ENCODE results near the gene PABPC1L.

The PABPC1L gene

DNA sequence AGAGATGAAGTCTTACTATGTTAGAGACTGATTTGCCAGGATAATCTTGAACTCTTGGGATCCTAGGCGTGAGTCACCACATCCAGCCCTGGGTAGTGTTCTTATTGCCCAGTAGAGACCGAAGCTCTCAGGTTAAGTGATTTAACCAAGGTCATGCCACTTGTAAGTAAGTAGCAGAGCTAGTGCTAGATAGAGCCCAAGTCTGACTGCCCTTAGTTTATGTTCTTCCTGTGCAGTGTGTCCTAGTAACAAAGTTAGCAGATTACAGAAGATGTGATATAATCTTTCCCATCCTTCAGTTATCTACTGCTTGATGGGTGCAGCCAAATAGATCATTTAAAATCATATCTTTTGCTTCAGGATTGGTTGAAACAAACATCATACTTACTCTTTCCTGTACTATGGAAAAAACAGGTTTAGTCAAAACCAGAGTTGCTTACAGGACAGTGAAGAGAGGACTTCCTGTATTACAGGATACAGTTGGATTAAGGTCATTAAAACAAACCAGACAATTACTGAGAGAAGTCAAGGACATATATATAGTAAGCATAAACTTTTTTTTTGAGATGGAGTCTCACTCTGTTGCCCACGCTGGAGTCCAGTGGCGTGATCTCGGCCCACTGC, 9.5 kb upstream of the PABPC1L start:
- no peak for DNase-seq (ENCODE audit: low spot score)

DNA sequence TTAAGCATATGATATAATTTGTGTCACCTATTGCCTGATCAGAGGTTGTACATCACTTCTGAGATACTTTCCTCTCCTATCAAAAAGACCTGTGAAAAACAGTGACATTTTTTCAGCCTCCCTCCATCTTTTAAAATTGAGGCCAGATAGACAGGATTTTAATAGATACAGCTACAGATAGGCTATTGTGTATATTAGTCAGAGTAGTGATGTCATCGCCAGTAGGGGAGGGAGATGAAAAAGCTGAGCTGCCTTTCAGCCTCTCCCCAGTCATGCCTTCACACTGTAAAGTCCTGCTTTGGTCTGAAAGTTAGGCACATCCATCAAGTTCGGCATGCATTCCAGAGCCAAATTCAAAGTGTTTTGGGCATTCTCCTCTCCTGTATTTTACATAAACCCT, 7.9 kb upstream of the PABPC1L start:
- peak; percentile 29 for DNase-seq (ENCODE audit: low spot score)

DNA sequence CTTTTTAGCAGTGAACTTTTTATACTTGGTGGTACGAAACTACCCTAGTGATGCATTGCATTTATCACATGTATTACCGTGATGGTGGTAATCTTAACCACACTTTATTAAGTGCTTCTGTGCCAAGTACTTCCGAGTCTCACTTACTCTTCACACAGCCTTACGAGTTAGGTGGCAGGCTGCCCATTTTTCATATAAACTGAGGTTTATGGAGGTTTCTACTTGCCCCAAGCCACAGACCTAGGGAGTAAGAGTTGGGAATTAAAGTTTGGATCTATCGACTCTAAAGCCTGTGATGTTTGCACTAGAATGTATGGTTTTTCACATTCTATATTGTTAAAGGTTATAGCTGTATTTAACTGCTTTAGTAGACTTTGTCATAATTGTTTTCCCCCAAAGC, 5.5 kb upstream of the PABPC1L start:
- DNase-seq (ENCODE audit: low spot score) = no peak

DNA sequence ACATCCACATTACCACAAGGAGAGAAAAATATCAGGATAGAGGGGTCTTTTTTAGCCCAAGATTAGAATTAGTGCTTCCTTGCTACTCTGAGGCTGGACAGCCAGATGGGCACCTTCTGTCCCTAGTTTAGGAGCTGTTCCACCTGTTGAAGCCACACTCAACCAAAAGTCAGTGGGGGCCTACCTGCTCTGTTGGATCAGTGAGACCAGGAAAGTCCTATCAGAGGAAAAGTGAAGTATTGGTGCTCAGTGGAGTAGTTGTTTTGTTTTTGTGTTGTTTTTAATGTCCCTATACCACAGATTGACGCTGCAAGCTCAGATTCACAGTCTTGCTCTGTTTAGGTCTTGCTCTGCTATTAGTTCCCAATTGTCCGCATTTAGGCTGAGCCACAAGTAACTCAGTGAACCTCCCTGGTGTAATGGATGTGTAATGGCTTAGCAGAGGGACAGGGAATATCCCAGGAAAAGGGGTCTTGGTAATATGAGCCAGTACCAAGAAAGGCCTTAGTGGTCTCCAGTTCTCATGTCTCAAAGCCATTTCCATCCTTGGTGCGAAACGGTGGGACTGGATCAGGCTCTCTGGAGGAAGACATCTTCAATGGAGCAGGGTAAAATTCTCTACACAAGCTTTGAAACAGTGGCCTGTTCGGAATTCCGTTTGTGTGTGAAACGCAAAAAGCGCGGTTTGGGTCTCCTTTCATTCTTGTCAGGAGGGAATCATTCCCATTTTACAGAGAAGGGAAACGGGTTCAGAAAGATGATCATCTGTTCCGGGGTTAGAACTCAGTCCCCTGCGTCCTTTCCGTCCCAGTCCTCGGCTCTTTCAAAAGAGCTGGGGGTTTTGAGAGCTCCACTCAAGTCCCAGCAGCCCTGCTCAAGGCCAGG, 631 bp upstream of the PABPC1L start:
- DNase-seq (ENCODE audit: low spot score) = no peak

DNA sequence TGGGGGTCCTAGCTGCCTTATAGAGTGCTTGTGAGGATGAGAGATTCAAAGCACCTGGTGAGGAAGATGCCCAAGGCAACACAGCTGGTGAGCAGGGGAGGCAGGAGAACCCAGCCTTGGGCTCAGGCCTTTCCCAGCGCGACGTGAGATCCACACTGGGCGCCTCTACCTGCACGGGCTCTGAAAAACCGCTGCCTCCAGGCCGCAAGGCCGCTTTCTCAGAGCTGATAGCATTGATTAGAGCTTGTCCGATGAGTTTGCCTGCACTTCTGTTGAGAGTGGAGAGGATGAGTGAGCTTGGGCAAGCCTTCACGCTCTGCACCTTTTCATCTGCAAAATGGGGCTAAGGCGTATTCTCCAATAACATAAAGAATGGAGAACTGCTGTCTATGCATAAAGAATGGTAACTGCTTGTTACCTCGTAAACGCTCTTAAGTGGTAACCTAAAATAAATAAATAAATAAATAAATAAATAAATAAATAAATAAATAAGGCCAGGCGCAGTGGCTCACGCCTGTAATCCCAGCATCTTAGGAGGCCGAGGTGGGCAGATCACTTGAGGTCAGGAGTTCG, 916 bp downstream of the PABPC1L start:
- no peak for DNase-seq (ENCODE audit: low spot score)

DNA sequence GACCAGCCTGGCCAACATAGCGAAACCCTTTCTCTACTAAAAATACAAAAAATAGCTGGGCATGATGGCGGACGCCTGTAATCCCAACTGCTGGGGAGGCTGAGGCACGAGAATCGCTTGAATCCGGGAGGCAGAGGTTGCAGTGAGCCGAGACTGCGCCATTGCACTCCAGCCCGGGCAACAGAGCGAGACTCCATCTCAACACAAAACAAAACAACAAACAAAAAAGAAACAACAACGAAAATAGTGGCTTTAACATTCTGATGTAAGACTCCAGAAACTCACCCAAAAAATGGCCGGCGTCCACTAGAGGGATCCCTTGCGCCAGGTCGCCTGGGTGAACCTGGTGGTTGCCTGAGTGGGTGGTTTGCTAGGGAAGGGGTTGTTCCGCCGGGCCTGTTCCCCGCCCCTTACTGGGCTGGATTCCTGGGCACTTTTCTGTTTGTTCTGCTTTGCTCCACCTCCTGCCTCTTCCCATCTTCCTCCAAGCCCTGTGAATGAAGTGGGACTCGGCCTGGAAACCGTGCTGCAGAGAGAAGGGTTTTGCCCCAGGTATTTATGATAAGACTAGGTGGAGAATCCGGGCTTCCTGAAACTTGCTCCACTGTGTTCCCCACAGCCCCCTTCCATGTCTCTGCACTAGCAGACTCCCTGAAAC, 1.5 kb downstream of the PABPC1L start:
- DNase-seq (ENCODE audit: low spot score) = peak; percentile 59

DNA sequence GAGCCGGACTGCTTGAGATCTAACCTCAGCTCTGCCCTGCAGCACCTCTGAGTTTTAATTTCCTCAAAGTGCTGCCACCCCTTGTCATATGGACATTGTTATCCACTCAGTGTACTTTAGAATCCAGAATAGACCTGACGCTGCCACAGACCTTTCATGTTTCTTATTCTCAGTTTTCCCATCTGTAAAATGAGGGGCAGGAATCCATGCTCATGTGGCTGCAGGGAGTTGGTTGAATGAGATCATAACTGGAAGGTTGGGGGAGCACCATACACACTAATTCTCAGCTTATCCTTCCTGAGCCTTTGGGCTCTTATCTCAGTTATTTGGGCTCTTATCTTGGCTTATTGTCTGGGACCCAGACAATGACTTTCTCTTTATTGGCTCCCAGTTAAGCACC, 2.3 kb downstream of the PABPC1L start:
- no peak for DNase-seq (ENCODE audit: low spot score)

DNA sequence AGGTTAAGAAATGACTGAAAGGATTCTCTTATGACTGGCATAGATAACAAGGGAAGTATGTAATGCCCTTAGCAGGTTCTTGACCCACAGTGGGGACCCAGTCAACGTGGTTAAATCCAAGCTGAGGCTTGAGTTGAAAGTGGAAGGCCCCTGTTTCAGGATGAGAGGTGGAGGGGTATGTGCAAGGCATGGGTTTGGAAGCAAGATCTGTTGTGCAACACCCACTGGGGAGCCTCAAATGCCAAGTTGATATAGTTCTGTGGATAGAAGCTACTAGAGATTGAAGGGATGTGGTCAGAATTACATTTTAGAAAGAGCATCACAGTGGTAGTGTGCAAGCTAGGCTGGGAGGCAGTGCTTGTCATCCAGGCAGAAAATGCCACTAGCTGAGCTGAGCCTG, 5.1 kb downstream of the PABPC1L start:
- no peak for DNase-seq (ENCODE audit: low spot score)

DNA sequence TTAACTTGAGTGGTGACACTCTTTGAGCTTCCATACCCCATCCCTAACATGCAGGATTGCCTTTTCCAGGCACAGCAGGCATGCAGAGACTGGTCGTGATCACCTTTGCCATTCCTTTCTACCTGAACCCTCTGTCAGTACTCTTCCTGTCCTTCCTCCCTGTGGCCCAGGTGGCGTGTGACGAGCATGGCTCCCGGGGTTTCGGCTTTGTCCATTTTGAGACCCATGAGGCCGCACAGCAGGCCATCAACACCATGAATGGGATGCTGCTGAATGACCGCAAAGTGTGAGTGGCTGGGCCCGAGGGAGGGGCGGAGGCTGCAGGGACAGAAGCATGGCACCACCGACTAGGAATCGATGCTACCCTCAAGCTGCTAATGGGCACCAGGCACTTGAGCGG, 6.7 kb downstream of the PABPC1L start:
- DNase-seq (ENCODE audit: low spot score) = no peak

DNA sequence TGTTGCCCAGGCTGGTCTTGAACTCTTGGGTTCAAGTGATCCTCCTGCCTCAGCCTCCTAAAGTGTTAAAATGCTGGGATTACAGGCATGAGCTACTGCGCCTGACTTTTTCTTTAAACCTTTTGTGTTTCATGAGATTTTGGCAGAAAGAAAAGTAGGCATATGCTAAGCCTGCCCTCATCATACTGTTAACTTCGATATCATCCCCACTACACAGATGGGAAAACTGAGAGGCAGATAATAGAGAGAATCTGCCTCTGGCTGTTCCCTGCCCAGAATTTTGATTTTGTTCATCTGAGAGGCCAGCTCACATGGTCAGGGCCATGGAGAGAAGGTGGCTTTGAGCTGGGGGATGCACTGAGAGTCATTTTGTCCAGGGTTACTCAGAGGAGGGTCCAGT, 7.5 kb downstream of the PABPC1L start:
- no peak for DNase-seq (ENCODE audit: low spot score)

DNA sequence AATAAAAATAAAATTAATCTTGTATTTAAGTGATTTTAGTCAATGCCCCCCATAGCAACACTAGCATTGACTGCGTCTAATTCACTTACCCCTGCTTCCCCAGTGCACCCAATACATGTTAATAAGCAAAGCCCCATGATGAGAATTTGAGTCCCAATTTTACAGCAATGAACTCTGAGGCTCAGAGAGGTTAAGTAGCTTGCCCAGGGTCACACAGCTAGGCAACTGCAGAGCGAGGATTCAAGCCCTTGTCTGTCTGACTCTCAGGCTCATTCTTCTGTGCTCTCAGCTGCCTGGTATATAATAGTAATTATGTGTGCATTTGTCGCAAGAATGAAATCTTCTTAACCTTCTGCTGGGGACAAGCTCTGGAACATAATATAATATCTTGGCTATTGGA, 8.5 kb downstream of the PABPC1L start:
- no peak for DNase-seq (ENCODE audit: low spot score)

DNA sequence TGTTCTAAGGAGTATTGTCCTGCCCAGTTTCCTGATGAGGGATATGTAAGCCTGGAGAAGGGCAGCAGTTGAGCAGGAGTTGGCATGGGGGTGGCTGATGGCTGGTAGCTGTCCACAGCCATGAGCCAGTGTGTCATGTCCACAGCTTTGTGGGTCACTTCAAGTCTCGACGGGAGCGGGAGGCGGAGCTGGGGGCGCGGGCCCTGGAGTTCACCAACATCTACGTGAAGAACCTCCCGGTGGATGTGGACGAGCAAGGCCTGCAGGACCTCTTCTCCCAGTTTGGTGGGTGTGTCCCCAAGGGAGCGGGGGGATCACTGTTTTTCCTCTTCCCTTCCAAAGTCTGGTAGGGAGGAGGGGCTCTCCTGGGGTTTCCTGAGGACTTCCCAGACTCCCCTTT, 8.9 kb downstream of the PABPC1L start:
- DNase-seq (ENCODE audit: low spot score) = no peak

DNA sequence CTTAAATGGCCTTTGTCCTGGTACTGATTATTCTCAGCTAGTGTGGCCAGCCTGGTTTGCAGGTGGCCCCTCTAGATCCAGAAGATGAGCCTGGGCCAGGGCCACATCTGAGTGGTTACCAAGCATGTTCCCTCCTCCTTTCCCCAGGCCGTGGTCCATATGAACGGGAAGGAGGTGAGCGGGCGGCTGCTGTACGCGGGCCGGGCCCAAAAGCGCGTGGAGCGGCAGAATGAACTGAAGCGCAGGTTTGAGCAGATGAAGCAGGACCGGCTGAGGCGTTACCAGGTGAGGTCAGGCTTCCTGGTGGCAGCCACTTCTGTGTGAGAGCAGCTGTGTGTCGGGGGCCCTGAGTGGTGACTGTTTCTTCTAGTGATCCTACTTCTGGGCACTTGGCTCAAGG, 11.6 kb downstream of the PABPC1L start:
- no peak for DNase-seq (ENCODE audit: low spot score)

DNA sequence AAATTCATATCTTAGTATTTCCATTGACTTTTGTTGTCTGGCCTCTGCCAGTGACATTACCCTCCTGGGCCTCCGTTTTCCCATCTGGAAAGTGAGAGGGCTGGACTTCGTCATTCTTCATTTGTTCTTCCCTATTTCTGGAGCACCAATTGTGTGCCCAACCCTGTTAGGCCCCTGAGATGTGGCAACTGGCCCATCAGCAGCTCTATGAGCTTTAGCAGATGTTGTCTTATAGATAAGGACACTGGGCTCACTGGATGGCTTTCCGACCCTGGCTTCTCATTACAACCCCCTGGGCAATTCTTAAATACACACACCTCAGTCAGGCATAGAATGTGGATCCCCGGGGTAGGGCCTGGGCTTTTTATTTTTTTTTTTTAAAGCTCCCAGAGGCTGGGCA, 14.7 kb downstream of the PABPC1L start:
- no peak for DNase-seq (ENCODE audit: low spot score)

DNA sequence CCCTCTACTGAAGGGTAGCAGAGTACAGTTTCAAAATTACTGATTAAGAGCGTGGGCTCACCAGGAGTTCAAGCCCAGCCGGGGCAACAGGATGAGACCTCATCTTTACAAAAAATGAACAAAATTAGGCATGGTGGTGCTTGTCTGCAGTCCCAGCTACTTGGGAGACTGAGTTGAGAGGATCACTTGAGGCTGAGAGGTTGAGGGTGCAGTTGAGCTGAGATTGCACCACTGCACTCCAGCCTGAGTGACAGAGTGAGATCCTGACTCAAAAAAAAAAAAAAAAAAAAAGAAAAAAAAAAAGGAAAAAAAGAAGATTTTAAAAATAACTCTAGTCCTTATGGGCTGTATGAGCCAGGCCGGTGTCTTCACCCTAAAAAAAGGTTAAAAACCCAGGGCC, 18.7 kb downstream of the PABPC1L start:
- no peak for DNase-seq (ENCODE audit: low spot score)

DNA sequence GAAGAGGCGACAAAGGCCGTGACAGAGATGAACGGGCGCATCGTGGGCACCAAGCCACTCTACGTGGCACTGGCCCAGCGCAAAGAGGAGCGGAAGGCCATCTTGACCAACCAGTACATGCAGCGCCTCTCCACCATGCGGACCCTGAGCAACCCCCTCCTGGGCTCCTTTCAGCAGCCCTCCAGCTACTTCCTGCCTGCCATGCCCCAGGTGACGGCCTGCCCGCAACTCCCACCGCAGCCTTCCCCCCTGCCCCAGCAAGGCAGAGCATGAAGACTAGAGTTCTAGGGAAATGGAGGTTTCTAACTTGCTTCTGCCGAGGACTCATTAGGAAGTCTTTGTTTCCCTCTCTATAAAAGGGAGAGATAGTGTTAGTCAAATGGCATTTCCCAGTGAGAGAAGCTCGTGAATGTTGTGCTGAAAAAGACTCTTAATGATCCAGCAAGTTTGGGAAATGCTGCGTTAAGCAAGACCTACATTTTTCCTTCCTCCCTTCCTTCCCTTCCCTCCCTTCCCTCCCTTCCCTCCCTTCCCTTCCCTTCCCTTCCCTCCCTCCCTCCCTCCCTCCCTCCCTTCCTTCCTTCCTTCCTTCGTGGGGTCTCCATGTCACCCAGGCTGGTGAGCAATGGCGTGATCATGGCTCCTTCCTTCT, 20.8 kb downstream of the PABPC1L start:
- no peak for DNase-seq (ENCODE audit: low spot score)

DNA sequence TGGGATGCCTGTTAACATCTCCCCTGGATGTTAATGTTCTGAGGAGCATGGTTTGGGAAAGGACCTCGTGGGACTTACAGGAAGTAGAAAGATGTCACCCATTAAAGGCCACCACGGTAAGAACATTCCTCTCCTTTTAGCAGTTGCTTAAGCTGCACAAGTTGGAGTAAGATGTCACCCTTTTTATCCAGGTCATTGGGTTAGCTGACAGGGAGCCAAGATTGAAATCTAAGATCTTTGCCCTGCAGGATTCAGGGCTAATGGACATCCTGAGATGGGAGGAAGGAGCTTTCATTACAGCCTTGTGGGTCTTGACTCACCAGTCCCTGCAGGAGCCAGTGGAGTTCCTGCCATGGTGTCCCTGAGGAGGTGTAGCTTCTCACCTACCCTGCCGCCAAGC, 22.1 kb downstream of the PABPC1L start:
- no peak for DNase-seq (ENCODE audit: low spot score)

DNA sequence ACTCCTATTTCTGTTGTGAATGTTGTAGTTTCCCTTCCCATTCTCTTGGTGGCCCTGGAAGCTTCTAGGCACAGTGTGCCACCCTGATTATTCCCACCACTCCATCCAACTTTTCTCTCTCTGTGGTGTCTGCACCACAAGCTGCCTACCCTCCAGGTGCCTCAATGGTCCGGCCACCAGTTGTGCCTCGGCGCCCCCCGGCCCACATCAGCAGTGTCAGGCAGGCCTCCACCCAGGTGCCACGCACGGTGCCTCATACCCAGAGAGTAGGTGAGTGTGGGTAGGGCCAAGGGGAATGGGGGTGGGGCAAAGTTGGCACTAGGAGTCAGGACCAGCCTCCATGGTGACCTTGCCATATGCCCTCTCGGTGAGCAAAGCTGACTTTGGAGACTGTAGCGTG, 23.1 kb downstream of the PABPC1L start:
- no peak for DNase-seq (ENCODE audit: low spot score)

DNA sequence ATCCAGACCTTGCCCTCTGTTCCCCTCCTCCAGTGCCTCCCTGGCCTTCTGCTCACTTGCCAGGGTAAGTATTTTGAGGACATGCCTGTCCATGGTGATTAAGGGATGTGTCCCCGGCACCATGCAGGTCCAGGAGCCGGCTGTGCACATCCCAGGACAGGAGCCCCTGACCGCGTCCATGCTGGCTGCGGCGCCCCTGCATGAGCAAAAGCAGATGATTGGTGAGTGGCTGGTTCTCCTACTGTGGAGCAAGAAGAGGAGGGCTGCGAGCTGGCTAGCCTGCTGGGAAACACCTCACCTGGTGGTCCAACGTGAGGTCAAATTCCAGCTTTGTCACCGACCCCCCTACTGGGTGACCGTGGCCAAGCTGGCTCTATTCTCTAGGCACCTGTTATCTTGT, 26.6 kb downstream of the PABPC1L start:
- DNase-seq (ENCODE audit: low spot score) = no peak

DNA sequence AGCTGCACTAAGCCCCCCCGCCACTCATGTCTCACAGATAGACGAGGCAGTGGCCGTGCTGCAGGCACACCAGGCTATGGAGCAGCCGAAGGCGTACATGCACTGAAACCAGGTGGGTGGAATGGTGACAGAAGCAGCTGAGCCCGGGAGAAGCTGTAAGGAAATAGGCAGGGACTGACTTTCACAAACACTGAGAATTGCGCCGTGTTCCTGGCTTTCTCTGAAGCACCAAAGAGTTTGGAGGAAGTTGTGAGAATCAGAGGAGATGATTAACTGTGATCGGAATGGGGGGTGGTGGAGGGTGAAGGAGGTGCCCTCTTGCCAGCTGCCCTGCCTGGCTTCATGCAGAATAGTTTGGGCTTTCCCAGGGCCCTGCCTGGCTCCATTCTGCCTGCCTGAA, 28.8 kb downstream of the PABPC1L start:
- no peak for DNase-seq (ENCODE audit: low spot score)

DNA sequence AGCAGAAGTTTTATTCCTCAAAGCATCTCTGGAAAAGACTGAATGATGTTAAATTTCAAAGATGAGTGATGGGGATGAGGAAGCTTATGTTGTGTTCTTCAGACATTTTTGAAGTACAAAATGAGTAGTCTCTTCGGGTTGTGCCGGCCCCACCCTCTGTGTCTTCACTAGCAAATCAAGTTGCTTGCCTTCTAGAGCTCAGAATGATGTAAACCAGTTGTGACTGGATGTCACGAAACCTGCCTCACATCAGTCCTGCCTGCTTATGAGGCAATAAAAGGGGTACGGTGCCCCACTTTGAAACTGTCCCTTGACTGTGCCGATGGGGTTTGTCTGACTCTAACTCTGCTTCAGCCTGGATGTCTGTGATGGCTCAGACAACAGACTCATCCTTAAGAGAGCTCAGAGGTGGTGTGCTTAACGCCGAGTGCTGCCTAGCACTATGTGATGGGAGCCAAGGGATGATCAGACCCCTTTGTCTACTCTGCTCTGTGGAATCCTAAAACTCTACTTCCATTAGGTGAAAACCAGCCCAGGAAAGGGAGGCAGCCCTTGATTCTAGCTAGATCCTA, 31.3 kb downstream of the PABPC1L start:
- DNase-seq (ENCODE audit: low spot score) = no peak
